Spinal cord (tissue), 10 donors: ENCODE results near the gene PRM3. TPM values are rescaled to one million over a fixed set of nuclear protein-coding genes. Genes with fewer than 3 reads are reported as not detected.
A peak's percentile ranks its signal among the peaks of the same experiment; 100 is the strongest.

Experiments
- DNase-seq, 6 donors: peaks; one replicate each; pipeline versions ENCODE4 v3.0.0 to v3.0.0-alpha.2; 2013 to 2015; ENCODE audit warnings: low spot score in 6 of 6, low read depth in 4 of 6
- H3K27ac ChIP-seq: one replicate; pipeline ENCODE4 v1.5.1; 2013; ENCODE audit warnings: low read depth, low read length, control low read depth
- H3K27me3 ChIP-seq: one replicate; pipeline ENCODE4 v1.6.1; 2013; ENCODE audit warnings: low read length; ENCODE audit not compliant: control insufficient read depth, insufficient read depth
- H3K36me3 ChIP-seq: one replicate; pipeline ENCODE4 v1.6.1; 2013; ENCODE audit warnings: low read length; ENCODE audit not compliant: control insufficient read depth, insufficient read depth
- H3K4me1 ChIP-seq: one replicate; pipeline ENCODE4 v1.6.1; 2013; ENCODE audit warnings: low read length; ENCODE audit not compliant: control insufficient read depth, insufficient read depth
- H3K4me3 ChIP-seq: one replicate; pipeline ENCODE4 v1.5.1; 2013; ENCODE audit warnings: low read depth, low read length, control low read depth
- H3K9me3 ChIP-seq: one replicate; pipeline ENCODE4 v1.6.1; 2013; ENCODE audit warnings: low read length; ENCODE audit not compliant: control insufficient read depth, insufficient read depth
- WGBS: methylation state at CpG from one replicate; pipeline ENCODE4 v1.1.5; 2013; ENCODE audit warnings: missing lambda C conversion rate; ENCODE audit not compliant: insufficient coverage; 5-methylcytosine and 5-hydroxymethylcytosine counted together
- polyA plus RNA-seq, 2 donors: library from polyadenylated mRNA; unstranded; fragments of 120-200 nt; gene quantifications; one replicate each; pipeline ENCODE4 v1.2.1, GENCODE V29; 2013; ENCODE audit not compliant: insufficient read length in 2 of 2
- total RNA-seq, 2 donors: library from RNA; depleted of rRNA in 1 of 2; stranded (reverse); fragments of 120-200 nt in 1 of 2; fragments of >200 nt in 1 of 2; gene quantifications; one replicate each; pipeline versions ENCODE4 v1.2.3 to v1.2.4, GENCODE V29; 2013 to 2014
- donor health status: healthy.

The PRM3 gene
- total and polyA plus RNA-seq, 4 donors, result not detected

GRCh38 chr16:11273721-11274324, 394 bp upstream of the PRM3 start:
- peak overlapping the region; percentile 45 for H3K27ac ChIP-seq
- no peaks in the 10 kb centered on the region for H3K9me3 ChIP-seq
- DNase-seq, result peak in 3 of 6 donors; percentile 57 to 72 (median 64)
- no peaks in the 10 kb centered on the region for H3K27me3 ChIP-seq
- peaks cover 19% of the 10 kb centered on the region for H3K4me1 ChIP-seq
- no CpG with 5 or more reads among the region's 3 CpGs for WGBS
- no peak overlapping the region for H3K4me3 ChIP-seq
- H3K36me3 ChIP-seq, result no peaks in the 10 kb centered on the region

- 92% methylated on average over 6 of the region's 6 CpGs for WGBS
- no peaks in the 10 kb centered on the region for H3K9me3 ChIP-seq
- H3K27ac ChIP-seq, result no peak overlapping the region
- no peaks in the 10 kb centered on the region for H3K27me3 ChIP-seq
- peaks cover 19% of the 10 kb centered on the region for H3K4me1 ChIP-seq
- H3K4me3 ChIP-seq, result no peak overlapping the region
- DNase-seq, result no peak
- no peaks in the 10 kb centered on the region for H3K36me3 ChIP-seq
These were observed 945 bp downstream of the PRM3 start for GRCh38 chr16:11272484-11272883.

DNA sequence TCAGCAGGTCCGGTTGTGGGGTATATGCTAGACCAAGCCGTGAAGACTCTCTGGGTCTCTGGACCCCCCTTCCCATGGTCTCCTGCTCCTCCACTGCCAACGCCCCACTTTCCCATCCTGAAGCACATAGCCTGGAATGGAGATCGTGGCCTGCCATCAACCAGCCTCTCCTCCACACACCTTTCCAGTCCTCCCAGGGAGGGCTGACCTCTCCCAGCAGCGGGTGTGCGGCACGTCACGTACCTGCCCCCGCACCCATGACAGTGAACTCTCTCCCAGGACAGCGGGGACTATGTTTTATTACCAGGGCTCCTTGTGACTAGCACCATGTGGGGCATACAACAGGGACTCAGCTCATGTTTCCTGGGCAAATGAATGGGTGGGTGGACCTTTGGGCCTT, 1.8 kb downstream of the PRM3 start:
- Histone ChIP-seq H3K4me1 (peaks cover 19% of the 10 kb centered on the region), H3K36me3 (no peaks in the 10 kb centered on the region), H3K9me3 (no peaks in the 10 kb centered on the region), H3K4me3 (no peak overlapping the region), H3K27ac (no peak overlapping the region), H3K27me3 (no peaks in the 10 kb centered on the region)
- DNase-seq, result no peak
- 95% methylated on average over 9 of the region's 10 CpGs for WGBS

DNA sequence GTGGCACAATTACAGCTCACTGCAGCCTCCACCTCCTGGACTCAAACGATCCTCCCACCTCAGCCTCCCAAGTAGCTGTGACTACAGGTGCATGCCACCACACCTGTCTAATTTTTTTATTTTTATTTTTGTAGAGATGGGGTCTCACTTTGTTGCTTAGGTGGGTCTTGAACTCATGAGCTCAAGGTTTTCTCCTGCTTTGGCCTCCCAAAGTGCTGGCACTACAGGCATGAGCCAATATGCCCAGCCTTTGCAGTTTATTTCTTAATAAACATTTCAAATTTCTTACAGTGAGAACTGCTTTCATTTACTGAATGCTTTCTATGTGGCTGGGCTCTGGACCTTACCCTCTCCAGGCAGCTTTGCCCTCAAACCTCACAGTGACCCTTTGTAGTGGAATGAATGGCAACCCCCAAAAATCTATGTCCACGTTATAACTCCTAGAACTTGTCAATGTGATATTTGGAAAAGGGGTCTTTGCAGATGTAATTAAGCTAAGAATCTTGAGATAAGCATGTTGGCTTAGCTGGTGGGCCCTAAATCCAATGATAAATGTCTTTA, 2.7 kb downstream of the PRM3 start:
- Histone ChIP-seq H3K27me3 (no peaks in the 10 kb centered on the region), H3K27ac (no peak overlapping the region), H3K4me1 (peaks cover 19% of the 10 kb centered on the region), H3K4me3 (no peak overlapping the region), H3K36me3 (no peaks in the 10 kb centered on the region), H3K9me3 (no peaks in the 10 kb centered on the region)
- DNase-seq, result no peak
- WGBS, result no CpG with 5 or more reads among the region's 2 CpGs

DNA sequence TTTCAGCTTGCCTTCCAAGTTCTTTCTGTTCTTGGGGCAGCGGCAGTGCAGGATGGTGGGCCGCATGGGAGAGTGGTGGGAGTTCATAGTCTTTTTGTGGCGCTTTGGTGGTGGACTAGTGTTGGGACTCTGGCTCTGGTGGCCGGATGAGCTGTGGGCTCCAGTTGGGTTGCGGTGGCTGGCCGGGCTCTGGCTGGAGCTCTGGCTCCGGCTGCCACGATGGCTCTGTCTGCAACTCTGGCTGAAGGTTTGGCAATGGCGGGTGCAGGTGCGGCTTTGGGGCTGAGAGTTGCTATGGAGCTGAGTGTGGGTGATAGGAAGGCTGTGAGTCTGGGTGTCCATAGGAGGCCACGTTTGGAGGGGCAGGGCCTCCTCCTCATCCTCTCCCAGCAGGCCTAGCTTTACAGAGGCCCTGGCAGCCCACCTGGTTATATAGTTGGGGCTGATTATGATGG, 4.5 kb downstream of the PRM3 start, which contains the start of gene TNP2:
TNP2 (minus strand) TSS at position 405 of the 455 bp plus-strand sequence; CDS start at position 342, 63 bp downstream.
- Histone ChIP-seq H3K9me3 (no peaks in the 10 kb centered on the region), H3K4me1 (peaks cover 12% of the 10 kb centered on the region), H3K27ac (no peak within 1 kb of the TSS), H3K4me3 (no peak within 1 kb of the TSS), H3K27me3 (no peaks in the 10 kb centered on the region), H3K36me3 (no peaks in the 10 kb centered on the region)
- no peak for DNase-seq
- WGBS, result 100% methylated on average over 8 of the region's 11 CpGs

- H3K9me3 ChIP-seq, result no peaks in the 10 kb centered on the region
- no peak for DNase-seq
- no peak overlapping the region for H3K27ac ChIP-seq
- WGBS, result 92% methylated on average over 7 of the region's 7 CpGs
- no peaks in the 10 kb centered on the region for H3K36me3 ChIP-seq
- no peaks in the 10 kb centered on the region for H3K4me1 ChIP-seq
- no peak overlapping the region for H3K4me3 ChIP-seq
- no peaks in the 10 kb centered on the region for H3K27me3 ChIP-seq
These were observed 8.3 kb downstream of the PRM3 start for GRCh38 chr16:11265124-11265523.

- Histone ChIP-seq H3K4me1 (no peaks in the 10 kb centered on the region), H3K27ac (no peak overlapping the region), H3K36me3 (no peaks in the 10 kb centered on the region), H3K4me3 (no peak overlapping the region), H3K9me3 (no peaks in the 10 kb centered on the region), H3K27me3 (no peaks in the 10 kb centered on the region)
- DNase-seq, result no peak
- 42% methylated on average over 2 of the region's 9 CpGs for WGBS
These were observed 9.1 kb downstream of the PRM3 start for GRCh38 chr16:11264155-11264832.

GRCh38 chr16:11263737-11264136, 9.7 kb downstream of the PRM3 start:
- Histone ChIP-seq H3K27ac (no peak overlapping the region), H3K27me3 (no peaks in the 10 kb centered on the region), H3K36me3 (no peaks in the 10 kb centered on the region), H3K9me3 (no peaks in the 10 kb centered on the region), H3K4me1 (no peaks in the 10 kb centered on the region), H3K4me3 (no peak overlapping the region)
- no peak for DNase-seq
- 68% methylated on average over 2 of the region's 4 CpGs for WGBS

DNA sequence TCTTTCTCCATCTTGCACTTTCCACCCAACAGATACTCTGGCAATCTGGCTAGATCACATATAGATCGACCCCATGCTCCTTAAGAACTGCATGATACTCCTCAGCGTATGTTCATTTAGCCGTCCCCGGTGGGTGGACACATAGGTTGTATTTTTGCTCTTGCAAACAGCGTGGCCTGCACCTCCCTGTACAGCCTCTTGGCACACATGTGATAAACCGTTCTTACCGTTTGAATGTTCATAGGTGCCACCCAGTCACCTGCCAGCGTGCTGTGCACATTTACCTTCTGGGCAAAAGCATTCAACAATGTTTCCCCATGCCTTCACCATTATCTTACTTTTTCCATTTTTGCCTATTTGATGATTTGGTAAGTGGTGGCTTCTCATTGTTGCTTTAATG, 10.5 kb downstream of the PRM3 start:
- H3K4me3 ChIP-seq, result no peak overlapping the region

DNA sequence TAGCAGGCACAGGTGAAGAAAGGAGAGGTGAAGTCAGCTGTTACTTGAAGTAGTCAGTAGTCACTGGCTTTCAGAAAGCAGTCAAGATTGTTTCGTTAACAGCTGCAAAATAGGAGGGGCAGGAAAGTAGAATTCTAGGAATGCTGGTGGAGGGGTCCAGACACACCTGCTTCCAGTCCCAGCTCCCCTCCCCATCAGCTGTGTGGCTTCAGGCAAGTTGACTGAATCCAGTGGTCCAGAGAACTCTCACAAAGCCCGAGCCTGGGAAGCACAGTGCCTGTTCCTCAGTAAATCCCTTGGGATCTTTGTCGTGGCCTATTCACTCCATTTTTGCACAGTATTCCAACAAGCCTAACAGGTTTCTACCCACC, 12.8 kb downstream of the PRM3 start:
- no peaks in the 10 kb centered on the region for H3K36me3 ChIP-seq
- 81% methylated on average over 3 of the region's 3 CpGs for WGBS
- no peaks in the 10 kb centered on the region for H3K9me3 ChIP-seq
- no peak overlapping the region for H3K4me3 ChIP-seq
- H3K4me1 ChIP-seq, result peaks cover 15% of the 10 kb centered on the region
- no peak overlapping the region for H3K27ac ChIP-seq
- H3K27me3 ChIP-seq, result no peaks in the 10 kb centered on the region
- DNase-seq, result no peak

More for the DNA sequence above, 10.5 kb downstream of the PRM3 start:
- no peaks in the 10 kb centered on the region for H3K36me3 ChIP-seq
- no peaks in the 10 kb centered on the region for H3K27me3 ChIP-seq
- H3K9me3 ChIP-seq, result no peaks in the 10 kb centered on the region
- no peaks in the 10 kb centered on the region for H3K4me1 ChIP-seq
- H3K27ac ChIP-seq, result no peak overlapping the region
- 90% methylated on average over 6 of the region's 8 CpGs for WGBS
- no peak for DNase-seq
